Endothelial cell of coronary artery (primary cell): ENCODE results near the gene HLCS. TPM values are rescaled to one million over a fixed set of nuclear protein-coding genes. Genes with fewer than 3 reads are reported as not detected.

Experiments
- total RNA-seq: library from RNA; depleted of rRNA; stranded (reverse); fragments of >200 nt; gene quantifications from 2 replicates; pipeline ENCODE4 v1.2.3, GENCODE V29; 2014

HLCS gene
- total RNA-seq: 10.7 and 16.6 TPM in 2 replicates

DNA sequence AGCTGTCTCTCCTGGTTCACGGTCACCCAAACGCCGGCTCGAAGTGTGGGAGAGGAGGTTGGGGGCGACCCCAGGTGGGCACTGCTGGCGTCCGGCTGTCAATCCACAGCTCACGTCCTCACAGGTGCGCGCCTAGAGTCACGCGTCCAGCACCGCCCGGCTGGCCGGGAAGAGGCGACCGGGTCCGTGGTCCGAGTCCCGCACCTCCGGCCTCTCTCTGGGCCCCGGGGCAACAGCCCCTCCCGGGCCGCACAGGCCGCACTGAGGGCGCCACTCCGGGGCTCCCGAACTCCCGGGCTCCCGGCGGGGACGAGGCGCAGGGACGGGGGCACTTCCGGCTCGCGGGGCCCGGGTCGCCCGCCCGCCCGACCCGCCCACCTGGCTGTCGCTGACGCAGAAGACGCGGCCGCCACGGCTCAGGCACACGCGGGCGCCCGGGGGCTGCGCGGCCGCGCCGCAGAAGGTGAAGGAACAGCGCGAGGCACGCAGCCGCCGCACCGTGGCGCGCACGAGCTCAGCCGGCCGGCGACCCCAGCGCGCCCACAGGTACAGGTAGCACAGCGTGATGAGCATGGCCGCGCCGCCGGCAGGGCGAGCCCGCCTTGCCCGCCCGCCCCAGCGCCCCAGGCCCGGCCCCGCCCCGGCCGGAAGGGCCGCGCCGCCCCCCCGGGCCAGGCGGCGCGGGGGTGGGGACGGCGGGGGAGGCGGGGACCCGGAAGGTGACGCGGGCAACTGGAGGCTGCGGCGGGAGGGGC, at the start of gene HLCS:
TSS of gene HLCS (minus strand) at position 604 of the 755 bp plus-strand sequence. CDS start at position 573, 31 bp downstream.

DNA sequence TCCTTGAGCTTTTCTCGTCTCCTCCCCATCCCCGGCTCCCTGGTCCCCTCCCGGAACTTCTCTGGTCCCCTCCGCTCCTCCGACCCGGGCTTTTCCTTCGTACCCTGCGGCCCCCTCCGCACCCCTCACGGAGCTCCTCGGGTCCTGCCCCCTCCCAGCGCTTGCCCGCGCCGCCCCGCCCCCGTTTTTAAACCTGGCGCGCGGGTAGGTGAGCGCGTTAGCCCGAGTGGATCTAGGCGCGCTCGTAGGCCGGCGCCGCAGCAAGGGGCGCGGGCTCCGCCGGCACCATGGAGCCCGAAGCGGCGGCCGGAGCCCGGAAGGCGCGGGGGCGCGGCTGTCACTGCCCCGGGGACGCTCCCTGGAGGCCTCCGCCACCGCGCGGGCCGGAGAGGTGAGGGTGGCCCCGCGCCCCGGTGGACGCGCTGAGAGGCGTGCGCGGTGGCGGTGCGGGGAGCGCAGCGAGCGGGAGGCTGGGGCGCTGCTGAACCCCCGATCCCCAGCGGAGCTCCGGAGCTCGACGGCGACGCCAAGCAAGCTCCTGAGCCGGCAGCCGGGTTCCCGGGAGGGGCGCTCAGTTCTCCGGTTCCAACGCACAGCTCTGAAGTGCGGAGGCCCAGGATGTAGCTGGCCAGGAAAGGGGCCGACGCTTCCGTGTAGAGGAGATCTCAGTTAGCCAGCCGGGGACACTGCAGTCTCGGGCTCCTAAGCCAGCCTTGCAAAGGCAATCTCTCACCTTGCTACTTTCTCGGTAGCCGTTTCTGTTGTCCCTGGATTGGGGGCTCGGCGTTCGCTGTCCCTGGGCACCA, 40.2 kb upstream of the HLCS start, which contains the start of gene RIPPLY3:
TSS of gene RIPPLY3 (plus strand) at position 217 of the 806 bp plus-strand sequence. CDS start at position 288, 71 bp downstream.

Other genes starting within 250 kb of the HLCS start
- gene RIPPLY3, start 40.0 kb upstream of the HLCS start, total RNA-seq: not detected in 2 replicates
- gene PIGP, start 106.4 kb upstream of the HLCS start, total RNA-seq: 3.1 and 4.7 TPM in 2 replicates
- gene TTC3, start 106.6 kb upstream of the HLCS start, total RNA-seq: 129 and 140 TPM in 2 replicates